HL-60 (cell line): Measurements from ENCODE around the gene OSBPL10.

Experiments
- POLR2AphosphoS5 ChIP-seq: IDR thresholded peaks from 2 replicates; pipeline ENCODE4 v1.6.1; 2012; ENCODE audit warnings: low read depth
- TF ChIP-seq, protein P1 (sequence below): IDR thresholded peaks from one replicate; pipeline ENCODE4 v1.5.1; 2011; ENCODE audit warnings: low read length, control low read depth, inconsistent platforms; ENCODE audit not compliant: insufficient read depth
- TF ChIP-seq, protein P2 (sequence below): IDR thresholded peaks from 2 replicates; pipeline ENCODE4 v1.6.1; 2012; ENCODE audit warnings: low read depth; ENCODE audit not compliant: insufficient replicate concordance

- TF ChIP-seq, protein P1, sequence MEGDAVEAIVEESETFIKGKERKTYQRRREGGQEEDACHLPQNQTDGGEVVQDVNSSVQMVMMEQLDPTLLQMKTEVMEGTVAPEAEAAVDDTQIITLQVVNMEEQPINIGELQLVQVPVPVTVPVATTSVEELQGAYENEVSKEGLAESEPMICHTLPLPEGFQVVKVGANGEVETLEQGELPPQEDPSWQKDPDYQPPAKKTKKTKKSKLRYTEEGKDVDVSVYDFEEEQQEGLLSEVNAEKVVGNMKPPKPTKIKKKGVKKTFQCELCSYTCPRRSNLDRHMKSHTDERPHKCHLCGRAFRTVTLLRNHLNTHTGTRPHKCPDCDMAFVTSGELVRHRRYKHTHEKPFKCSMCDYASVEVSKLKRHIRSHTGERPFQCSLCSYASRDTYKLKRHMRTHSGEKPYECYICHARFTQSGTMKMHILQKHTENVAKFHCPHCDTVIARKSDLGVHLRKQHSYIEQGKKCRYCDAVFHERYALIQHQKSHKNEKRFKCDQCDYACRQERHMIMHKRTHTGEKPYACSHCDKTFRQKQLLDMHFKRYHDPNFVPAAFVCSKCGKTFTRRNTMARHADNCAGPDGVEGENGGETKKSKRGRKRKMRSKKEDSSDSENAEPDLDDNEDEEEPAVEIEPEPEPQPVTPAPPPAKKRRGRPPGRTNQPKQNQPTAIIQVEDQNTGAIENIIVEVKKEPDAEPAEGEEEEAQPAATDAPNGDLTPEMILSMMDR = no peak
- no peak for TF ChIP-seq POLR2AphosphoS5
- TF ChIP-seq, protein P2, sequence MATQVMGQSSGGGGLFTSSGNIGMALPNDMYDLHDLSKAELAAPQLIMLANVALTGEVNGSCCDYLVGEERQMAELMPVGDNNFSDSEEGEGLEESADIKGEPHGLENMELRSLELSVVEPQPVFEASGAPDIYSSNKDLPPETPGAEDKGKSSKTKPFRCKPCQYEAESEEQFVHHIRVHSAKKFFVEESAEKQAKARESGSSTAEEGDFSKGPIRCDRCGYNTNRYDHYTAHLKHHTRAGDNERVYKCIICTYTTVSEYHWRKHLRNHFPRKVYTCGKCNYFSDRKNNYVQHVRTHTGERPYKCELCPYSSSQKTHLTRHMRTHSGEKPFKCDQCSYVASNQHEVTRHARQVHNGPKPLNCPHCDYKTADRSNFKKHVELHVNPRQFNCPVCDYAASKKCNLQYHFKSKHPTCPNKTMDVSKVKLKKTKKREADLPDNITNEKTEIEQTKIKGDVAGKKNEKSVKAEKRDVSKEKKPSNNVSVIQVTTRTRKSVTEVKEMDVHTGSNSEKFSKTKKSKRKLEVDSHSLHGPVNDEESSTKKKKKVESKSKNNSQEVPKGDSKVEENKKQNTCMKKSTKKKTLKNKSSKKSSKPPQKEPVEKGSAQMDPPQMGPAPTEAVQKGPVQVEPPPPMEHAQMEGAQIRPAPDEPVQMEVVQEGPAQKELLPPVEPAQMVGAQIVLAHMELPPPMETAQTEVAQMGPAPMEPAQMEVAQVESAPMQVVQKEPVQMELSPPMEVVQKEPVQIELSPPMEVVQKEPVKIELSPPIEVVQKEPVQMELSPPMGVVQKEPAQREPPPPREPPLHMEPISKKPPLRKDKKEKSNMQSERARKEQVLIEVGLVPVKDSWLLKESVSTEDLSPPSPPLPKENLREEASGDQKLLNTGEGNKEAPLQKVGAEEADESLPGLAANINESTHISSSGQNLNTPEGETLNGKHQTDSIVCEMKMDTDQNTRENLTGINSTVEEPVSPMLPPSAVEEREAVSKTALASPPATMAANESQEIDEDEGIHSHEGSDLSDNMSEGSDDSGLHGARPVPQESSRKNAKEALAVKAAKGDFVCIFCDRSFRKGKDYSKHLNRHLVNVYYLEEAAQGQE = no peak
Measured at GRCh38 chr3:31890742-31891469, 90.2 kb downstream of the OSBPL10 start.
